ENCODE results near the gene PLEKHM3. TPM values are rescaled to one million over a fixed set of nuclear protein-coding genes. Genes with fewer than 3 reads are reported as not detected.
A peak's percentile ranks its signal among the peaks of the same experiment; 100 is the strongest.

The PLEKHM3 gene
- total and polyA plus RNA-seq, 2 of the 13 experiments (the other 11 are each of a cell fraction or from before 2014, with no cell fraction given), result 4.5 to 4.7 TPM

DNA sequence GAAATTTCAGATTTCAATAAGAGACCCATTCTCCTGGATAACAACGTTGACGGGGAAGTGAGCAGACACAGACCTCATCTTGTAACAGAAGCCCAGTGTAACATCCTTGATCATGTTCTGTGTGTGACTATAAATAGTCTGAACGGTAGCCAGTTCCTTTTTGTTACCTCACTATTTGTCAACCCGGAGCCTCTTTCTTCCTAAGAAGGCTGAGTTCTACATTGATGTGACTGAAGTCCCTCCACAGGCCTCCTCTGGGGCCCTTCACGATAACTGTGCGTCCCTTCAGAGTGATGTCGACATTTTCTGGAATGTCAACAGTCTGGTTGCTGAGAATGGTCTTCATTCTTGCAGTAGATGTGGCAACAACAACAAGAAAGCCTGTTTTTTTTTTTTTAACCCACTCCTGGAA is 6.3 kb upstream of the PLEKHM3 start (continued):
- TF ChIP-seq GPN1 (CRISPR knock-in tag; IDR thresholded peaks at IDR 0.05; ENCODE audit: borderline replicate concordance) (no peak), EED (CRISPR knock-in tag; IDR thresholded peaks at IDR 0.05) (no peak), RCOR2 (CRISPR knock-in tag; IDR thresholded peaks at IDR 0.05) (peak; percentile 74), ZNF850 (CRISPR knock-in tag; conservative IDR thresholded peaks at IDR 0.05) (no peak), TAF1 (CRISPR knock-in tag; IDR thresholded peaks at IDR 0.05) (no peak), ESRRA (CRISPR knock-in tag; IDR thresholded peaks at IDR 0.05; ENCODE audit: low read depth) (no peak), ZNF781 (CRISPR knock-in tag; IDR thresholded peaks at IDR 0.05; ENCODE audit: borderline replicate concordance, not compliant biosample characterization) (no peak), ZNF451 (CRISPR knock-in tag; IDR thresholded peaks at IDR 0.05) (no peak), ZNF878 (CRISPR knock-in tag; IDR thresholded peaks at IDR 0.05) (no peak), SNAPC2 (CRISPR knock-in tag; IDR thresholded peaks at IDR 0.05) (no peak), ZNF484 (CRISPR knock-in tag; IDR thresholded peaks at IDR 0.05; ENCODE audit: borderline replicate concordance, low read depth) (no peak), ZNF441 (CRISPR knock-in tag; IDR thresholded peaks at IDR 0.05; ENCODE audit: borderline replicate concordance) (no peak), RORA (CRISPR knock-in tag; IDR thresholded peaks at IDR 0.05) (no peak)
- TF ChIP-seq, protein P1, sequence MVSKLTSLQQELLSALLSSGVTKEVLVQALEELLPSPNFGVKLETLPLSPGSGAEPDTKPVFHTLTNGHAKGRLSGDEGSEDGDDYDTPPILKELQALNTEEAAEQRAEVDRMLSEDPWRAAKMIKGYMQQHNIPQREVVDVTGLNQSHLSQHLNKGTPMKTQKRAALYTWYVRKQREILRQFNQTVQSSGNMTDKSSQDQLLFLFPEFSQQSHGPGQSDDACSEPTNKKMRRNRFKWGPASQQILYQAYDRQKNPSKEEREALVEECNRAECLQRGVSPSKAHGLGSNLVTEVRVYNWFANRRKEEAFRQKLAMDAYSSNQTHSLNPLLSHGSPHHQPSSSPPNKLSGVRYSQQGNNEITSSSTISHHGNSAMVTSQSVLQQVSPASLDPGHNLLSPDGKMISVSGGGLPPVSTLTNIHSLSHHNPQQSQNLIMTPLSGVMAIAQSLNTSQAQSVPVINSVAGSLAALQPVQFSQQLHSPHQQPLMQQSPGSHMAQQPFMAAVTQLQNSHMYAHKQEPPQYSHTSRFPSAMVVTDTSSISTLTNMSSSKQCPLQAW (CRISPR knock-in tag; IDR thresholded peaks at IDR 0.05), result no peak
- TF ChIP-seq, protein P2, sequence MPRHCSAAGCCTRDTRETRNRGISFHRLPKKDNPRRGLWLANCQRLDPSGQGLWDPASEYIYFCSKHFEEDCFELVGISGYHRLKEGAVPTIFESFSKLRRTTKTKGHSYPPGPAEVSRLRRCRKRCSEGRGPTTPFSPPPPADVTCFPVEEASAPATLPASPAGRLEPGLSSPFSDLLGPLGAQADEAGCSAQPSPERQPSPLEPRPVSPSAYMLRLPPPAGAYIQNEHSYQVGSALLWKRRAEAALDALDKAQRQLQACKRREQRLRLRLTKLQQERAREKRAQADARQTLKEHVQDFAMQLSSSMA (CRISPR knock-in tag; IDR thresholded peaks at IDR 0.05), result no peak
- TF ChIP-seq, protein P3, sequence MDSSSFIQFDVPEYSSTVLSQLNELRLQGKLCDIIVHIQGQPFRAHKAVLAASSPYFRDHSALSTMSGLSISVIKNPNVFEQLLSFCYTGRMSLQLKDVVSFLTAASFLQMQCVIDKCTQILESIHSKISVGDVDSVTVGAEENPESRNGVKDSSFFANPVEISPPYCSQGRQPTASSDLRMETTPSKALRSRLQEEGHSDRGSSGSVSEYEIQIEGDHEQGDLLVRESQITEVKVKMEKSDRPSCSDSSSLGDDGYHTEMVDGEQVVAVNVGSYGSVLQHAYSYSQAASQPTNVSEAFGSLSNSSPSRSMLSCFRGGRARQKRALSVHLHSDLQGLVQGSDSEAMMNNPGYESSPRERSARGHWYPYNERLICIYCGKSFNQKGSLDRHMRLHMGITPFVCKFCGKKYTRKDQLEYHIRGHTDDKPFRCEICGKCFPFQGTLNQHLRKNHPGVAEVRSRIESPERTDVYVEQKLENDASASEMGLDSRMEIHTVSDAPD (CRISPR knock-in tag; IDR thresholded peaks at IDR 0.05), result no peak
- TF ChIP-seq, protein P4, sequence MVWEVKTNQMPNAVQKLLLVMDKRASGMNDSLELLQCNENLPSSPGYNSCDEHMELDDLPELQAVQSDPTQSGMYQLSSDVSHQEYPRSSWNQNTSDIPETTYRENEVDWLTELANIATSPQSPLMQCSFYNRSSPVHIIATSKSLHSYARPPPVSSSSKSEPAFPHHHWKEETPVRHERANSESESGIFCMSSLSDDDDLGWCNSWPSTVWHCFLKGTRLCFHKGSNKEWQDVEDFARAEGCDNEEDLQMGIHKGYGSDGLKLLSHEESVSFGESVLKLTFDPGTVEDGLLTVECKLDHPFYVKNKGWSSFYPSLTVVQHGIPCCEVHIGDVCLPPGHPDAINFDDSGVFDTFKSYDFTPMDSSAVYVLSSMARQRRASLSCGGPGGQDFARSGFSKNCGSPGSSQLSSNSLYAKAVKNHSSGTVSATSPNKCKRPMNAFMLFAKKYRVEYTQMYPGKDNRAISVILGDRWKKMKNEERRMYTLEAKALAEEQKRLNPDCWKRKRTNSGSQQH (CRISPR knock-in tag; IDR thresholded peaks at IDR 0.05; ENCODE audit: low read depth), result peak; percentile 81; the same call in 1 of the 2 replicates
- TF ChIP-seq, protein P5, sequence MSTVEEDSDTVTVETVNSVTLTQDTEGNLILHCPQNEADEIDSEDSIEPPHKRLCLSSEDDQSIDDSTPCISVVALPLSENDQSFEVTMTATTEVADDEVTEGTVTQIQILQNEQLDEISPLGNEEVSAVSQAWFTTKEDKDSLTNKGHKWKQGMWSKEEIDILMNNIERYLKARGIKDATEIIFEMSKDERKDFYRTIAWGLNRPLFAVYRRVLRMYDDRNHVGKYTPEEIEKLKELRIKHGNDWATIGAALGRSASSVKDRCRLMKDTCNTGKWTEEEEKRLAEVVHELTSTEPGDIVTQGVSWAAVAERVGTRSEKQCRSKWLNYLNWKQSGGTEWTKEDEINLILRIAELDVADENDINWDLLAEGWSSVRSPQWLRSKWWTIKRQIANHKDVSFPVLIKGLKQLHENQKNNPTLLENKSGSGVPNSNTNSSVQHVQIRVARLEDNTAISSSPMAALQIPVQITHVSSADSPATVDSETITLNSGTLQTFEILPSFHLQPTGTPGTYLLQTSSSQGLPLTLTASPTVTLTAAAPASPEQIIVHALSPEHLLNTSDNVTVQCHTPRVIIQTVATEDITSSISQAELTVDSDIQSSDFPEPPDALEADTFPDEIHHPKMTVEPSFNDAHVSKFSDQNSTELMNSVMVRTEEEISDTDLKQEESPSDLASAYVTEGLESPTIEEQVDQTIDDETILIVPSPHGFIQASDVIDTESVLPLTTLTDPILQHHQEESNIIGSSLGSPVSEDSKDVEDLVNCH (CRISPR knock-in tag; IDR thresholded peaks at IDR 0.05), result no peak
- TF ChIP-seq, protein P6, sequence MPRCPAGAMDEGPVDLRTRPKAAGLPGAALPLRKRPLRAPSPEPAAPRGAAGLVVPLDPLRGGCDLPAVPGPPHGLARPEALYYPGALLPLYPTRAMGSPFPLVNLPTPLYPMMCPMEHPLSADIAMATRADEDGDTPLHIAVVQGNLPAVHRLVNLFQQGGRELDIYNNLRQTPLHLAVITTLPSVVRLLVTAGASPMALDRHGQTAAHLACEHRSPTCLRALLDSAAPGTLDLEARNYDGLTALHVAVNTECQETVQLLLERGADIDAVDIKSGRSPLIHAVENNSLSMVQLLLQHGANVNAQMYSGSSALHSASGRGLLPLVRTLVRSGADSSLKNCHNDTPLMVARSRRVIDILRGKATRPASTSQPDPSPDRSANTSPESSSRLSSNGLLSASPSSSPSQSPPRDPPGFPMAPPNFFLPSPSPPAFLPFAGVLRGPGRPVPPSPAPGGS (CRISPR knock-in tag; IDR thresholded peaks at IDR 0.05), result no peak
- TF ChIP-seq, protein P7, sequence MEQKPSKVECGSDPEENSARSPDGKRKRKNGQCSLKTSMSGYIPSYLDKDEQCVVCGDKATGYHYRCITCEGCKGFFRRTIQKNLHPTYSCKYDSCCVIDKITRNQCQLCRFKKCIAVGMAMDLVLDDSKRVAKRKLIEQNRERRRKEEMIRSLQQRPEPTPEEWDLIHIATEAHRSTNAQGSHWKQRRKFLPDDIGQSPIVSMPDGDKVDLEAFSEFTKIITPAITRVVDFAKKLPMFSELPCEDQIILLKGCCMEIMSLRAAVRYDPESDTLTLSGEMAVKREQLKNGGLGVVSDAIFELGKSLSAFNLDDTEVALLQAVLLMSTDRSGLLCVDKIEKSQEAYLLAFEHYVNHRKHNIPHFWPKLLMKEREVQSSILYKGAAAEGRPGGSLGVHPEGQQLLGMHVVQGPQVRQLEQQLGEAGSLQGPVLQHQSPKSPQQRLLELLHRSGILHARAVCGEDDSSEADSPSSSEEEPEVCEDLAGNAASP (CRISPR knock-in tag; IDR thresholded peaks at IDR 0.05; ENCODE audit: borderline replicate concordance), result 0 out of 2 replicates have a peak, but pooled peaks have one; percentile 30

All from HepG2 (cell line).